NCI-H446 treated with DMSO at 0.1 percent for 48 hours (cell line): ENCODE data around the gene ZNF415.
"Not testable (repeated sequence)": the region's sequence is repeated elsewhere in the genome, so short reads cannot be mapped to it uniquely, and the experiment has no call there.

ENCODE experiments used
- DNase-seq: peaks from one replicate; lab custom pipeline; 2025; lab: John Stamatoyannopoulos, UW

Gene ZNF415

DNA sequence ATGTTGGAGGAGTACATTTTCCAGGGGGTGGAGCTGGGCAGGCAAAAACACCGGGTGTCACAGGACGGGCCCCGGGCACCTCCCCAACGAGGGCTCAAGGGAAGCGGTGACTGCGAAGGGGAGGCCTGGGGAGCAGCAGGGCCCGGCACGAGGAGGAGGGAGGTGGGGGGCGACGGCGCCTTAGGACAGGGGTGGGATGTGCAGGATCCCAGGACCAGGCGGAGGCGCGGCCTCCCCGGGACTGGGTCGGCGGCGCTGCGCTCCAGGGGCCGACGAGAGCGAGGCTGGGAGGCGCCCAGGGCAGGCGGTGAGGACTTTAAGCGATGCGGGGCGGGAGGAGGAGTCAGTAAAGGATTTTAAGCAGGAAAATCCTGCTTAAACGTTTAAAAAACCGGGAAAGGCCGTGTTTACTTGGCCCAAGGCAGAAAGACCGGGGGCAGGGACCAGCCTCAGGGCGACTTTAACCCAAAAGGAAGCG, 29.9 kb downstream of the ZNF415 start:
- no peak for DNase-seq

DNA sequence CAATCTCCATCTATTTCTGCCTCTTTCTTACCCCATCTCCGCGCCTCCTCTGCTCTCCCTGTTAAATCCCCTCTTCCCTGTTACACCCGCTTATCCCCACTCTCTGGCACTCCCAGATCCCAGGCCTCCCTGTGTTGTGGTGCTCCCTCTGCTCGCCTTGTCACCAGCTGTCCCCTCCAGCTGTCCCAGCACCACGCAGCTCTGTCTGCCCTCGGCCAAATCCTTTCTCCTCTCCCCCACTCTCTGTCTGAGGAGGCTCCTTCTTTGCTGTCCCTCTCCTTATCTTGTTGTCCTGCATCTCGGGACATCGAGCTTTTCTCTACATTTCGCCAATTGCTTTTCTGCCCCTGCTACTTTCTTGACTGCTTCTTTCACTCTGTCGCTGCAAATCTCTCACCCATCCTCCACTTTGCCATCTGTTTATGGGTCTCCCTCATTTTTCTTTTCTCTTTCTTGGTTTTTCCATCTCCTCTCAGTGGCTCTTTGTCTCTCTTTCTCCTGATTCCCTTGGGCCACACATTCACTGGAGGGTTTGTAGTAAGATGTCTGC, 30.4 kb downstream of the ZNF415 start:
- no peak for DNase-seq

DNA sequence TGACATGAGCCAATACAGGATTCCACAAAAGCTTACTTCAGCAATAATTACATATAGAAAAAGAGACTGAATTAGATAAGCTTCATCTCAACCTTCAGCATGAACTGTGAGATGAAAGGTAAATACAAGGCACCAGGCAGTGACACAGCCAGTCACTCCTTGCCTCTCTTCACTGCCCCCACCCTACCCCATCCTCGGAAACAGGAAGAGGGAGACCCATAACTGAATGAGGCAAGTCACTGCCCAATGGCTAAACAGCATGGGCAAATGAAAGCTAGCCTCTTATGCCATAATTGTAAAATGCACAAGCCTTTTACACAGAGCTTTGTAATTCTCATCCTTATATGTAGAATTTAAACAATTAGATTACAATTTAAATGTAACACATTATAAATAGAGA, 31.2 kb downstream of the ZNF415 start:
- DNase-seq: no peak

DNA sequence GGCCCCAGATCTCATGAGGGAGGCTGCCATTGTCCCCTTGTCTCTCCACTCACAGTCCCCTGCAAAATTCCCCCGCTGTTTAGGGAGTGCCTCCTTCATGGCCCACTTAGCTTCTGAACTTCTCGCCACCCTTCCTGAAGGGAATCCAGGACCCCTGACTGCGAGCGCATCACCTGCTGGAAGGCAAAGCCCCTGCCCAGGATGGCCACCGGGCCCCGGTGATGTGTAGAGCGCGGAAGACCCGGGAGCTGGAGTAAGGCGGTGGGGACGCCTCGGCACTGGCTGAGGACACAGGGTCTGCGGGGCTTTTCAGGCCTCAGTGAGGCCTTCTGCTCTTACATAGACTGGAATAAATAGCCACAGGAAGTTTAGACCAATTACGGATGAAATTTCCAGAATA, 34.1 kb downstream of the ZNF415 start:
- not testable (repeated sequence) for DNase-seq

DNA sequence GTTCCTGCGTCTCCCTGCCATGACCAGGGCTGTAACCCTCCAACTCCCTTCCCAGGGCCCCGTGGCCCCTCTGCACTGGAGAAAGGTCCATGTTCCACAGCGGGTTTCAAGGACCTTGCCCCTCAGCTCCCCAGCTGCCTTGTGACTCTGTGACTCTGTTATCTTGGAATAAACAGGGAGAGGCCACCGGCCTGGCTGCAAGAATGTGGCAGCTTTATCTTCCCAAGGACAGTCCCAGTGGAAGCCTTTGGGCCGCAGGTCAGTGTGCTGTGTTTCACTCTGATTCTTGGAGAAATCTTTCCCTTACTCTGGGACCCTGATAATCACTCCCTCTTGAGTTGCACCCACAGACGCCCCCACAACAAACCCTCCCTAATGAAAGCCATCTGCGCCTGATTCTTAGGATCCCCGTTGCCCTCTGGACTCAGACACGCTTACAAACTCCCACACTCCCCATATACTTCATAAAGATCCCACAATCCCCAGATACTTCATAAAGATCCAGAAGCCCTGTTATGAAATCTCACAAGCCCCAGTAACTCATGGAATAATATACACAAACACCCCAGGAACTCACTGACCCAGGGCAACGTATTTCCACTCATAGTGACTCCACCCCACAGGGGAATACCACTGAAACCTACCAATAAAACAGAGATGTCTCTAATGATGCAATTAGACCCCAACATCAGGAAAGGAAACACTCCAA, 35.6 kb downstream of the ZNF415 start:
- not testable (repeated sequence) for DNase-seq

DNA sequence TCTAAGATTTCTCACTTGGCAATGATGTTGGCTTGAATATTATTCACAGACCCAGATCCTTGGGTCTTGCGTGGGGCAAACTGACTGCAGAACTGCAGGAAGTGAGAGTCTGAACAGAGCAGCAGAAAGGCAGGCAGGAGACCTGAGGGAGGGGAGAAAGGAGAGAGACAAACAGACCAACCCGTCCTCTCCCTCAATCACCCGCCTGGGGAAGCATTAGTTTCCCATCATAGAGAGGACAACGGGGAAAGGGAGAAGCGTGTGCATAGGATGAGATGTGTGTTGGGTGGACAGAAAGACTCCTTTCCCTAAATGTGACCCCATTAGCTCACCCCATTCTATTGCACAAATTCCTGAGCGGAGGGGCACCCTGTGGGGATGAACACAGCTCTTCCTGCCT, 36.1 kb downstream of the ZNF415 start:
- DNase-seq: not testable (repeated sequence)

DNA sequence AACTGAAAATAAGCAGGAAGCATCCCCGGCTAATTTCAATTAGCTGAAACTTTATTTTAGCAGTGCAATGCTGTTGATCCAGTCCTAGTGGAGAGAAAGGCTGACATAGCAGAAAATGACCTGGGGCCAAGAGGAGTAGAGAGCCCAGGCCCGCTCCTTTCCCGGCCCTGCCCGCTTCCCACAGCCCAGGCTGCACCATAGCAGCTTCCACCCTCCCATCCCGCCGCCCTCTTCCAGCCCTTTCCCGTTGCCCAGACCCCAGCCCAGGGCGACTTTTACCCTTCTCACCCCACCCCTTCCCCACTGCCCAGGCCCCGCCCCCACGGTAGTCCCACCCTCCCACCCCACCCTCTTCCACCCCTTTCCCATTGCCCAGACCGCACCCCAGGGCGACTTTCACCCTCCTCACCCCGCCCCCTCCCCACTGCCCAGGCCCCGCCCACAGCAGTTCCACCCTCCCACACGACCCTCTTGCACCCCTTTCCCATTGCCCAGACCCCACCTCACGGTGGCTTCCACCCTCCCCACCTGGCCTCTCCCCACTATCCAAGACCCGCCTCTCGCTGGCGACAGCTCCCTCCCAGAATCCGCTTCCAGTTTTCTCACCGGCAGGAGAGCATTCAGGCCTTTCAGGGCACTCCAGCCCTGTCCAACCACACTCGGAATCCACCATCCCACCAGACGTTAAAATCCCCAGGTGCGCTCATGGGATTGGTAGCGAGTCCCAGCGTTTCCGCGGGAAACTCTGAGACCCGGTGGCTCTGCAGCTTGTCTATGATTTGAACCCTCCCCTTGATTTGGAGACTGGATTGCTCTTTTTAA, 37.7 kb downstream of the ZNF415 start:
- DNase-seq: no peak

DNA sequence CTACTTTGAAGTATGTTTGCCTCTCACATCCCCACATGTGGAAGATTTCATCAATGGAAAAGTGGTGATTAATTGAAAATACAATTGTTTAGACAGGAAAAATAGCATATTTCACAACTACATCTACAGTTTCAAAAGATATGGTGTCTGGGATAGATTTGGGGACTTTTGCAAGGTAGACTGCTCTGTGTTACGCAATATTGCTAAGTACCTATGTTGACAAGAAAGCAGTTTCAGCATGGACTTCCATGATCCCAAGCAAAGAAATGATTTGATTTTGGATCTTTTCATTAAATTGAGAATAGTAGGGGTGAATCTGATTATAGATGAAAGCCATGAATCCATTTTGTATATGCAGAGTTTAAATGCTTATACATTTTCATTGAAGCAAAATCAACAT, 40.0 kb downstream of the ZNF415 start:
- no peak for DNase-seq

DNA sequence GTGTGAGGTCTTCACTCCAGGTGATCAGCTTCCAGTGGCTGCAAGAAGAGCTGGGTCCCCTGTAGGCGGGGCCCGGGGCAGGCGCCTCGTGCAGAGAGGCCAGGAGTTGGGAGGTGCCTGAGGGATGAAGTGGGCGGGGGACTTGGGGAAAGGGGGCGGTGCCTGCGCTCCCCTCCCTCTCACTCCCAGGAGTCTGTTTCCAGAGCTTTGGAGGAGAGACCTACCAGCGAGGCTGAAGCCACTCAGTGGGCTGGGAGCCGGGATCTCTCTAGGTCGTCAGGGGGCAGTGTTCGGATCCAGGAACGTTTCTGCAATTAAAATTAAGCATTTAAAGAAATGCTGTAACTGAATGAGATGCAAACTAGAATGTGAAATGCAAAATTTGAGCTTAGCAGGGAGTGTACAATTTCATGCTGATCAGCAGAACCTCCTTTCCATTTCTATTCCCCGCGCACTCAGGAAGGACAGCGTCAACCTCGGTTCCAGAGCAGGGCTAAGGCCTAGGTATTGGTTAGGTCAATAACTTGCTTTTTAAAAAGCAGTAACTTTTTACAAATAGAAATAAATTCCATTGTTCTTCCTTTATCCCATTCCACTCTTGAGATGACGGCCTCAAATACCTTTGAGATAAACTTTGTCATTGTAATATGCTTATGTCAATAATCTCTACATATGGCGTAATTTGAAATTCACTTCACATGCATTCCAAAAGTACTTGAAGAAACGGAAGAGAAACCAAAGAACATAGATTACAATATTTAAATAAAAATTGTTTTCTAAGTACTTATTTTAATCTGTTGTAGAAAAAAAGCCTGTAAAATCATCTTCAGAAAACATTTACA, 41.1 kb downstream of the ZNF415 start:
- no peak for DNase-seq

DNA sequence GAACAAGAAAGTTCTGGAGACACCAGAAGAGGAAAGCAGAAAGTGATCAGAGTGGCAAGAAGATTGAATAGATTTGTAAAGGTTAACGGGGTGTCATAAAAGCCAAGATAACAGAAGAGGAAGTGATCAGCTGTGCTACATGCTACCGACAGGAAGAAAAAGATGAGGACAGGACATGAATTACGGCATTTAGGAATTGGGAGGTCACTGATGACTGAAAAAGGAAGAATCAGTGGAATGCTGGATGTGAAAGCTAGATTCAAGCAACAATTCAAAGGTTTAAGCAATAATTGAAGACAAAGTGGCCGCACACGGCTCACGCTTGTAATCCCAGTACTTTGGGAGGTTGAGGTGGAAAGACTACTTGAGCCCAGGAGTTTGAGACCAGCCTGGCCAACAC, 44.6 kb downstream of the ZNF415 start:
- no peak for DNase-seq

DNA sequence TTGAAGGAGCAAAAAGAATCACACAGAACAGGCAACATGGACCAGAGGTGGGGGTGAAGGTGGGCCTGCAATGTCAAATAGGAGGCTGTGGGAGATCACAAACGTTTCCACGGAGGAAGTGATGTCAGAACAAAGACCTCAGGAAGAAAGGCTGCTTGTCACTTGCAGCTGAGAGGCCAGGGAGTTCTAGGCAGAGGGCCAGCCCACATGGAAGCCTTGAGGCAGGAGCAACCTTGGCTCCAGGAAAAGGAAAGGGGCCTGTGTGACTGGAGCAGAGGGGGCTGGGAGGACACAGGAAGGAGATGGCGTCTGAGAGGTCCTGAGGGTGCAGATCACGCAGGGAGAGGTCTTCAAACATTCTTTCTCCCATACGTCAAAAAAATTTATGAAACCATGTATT, 45.8 kb downstream of the ZNF415 start:
- DNase-seq: no peak

DNA sequence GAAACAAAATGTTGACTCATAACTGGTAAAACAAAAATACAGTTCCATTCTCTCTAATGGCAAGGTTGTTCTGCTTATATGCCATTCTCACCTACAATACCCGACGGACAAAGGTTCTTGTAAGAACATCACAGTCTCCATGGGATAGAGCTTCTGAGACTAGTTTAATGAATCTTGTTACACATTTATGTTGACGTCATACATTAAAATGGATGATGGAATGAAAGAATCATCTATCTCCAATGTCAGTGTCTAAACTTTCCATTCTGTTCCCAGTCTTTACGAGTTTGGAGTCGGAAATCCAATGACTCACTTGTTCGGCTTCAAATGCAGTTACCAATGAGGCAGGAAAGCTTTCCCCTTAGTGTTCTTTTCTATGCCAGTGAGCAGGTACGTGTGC, 47.2 kb downstream of the ZNF415 start:
- no peak for DNase-seq

DNA sequence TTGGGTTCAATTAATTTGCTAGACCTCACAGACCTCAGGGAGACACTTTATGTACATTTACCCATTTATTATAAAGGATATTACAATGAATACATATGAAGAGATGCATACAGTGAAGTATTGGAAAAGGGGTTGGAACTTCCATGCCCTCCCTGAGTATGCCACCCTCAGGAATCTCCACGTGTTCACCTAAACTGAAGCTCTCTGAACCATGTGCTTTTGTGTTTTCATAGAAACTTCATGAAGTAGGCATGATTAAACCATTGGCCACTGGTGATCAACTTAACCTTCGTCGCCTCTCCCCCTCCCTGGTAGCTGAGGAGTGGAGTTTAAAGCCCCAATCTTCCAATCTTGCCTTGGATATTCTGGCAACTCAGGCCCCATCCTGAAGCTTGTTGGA, 49.8 kb downstream of the ZNF415 start:
- DNase-seq: no peak

DNA sequence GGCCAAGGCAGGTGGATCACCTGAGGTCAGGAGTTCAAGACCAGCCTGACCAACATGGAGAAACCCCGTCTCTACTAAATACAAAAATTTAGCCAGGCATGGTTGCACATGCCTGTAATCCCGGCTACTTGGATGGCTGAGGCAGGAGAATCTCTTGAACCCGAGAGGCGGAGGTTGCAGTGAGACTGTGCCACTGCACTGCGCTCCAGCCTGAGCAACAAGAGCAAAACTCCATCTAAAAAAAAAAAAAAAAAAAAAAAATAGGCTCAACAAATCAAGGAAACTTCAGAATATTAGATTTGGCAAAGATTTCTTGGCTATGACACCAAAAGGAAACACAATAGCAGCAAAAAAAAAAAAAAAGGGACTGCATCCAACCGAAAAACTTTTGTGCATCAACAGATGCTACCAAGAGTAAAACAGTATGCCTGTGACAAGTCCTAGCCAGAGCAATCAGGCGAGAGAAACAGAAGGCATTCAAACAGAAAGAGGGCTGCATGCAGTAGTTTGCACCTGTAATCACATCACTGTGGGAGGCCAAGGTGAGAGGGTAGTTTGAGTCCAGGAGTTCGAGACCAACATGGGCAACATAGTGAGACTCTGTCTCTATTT, 53.3 kb downstream of the ZNF415 start:
- no peak for DNase-seq

DNA sequence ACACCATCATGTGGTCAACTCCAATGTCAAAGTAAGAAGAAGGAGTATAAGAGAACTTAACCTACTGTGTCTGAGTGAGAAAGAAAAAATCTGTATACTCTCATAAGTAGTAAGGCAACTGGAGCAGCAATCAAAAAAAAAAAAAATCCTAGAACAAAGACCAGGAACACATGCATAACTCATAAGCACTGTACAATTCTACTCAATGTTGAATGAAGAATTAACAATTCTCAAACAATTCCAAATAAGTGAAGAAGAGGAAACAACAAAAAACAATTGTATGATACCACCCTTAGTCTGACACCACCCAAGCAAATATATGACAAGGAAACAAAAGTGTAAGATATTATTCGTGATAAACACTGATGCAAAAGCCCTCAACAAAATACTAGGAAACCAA, 54.0 kb downstream of the ZNF415 start:
- DNase-seq: no peak

DNA sequence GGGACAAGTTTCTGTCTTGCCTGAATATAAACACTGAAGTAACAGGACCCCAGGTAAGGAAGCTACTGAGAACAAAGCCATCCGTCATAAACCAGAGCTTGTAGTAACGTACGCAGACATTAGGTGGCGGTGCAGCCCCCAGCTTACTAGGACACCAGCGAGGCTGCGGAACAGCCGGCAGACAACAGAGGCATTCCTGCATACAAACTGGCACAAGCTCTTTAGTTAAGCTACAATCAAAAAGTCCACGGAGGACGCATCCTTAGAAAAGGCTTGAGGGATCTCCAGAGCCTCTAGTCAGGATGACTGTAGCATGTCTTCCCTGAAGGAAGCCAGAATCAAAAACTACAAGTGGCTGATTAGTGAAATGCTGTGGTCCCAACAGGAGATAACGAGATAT, 55.7 kb downstream of the ZNF415 start:
- no peak for DNase-seq

DNA sequence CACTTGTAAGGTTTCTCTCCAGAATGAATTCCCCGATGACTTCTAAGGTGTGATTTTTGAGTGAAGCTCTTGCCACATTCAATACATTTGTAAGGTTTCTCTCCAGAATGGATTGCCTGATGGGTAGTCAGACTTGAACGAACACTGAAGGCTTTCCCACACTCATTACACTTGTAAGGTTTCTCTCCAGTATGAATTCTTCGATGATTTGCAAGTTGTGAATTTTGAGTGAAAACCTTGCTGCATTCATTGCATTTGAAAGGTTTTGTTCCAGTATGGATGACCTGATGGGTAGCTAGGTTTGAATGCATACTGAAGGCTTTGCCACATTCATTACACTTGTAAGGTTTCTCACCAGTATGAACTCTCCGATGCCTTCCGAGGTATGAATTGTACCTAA, 63.9 kb downstream of the ZNF415 start:
- DNase-seq: no peak

DNA sequence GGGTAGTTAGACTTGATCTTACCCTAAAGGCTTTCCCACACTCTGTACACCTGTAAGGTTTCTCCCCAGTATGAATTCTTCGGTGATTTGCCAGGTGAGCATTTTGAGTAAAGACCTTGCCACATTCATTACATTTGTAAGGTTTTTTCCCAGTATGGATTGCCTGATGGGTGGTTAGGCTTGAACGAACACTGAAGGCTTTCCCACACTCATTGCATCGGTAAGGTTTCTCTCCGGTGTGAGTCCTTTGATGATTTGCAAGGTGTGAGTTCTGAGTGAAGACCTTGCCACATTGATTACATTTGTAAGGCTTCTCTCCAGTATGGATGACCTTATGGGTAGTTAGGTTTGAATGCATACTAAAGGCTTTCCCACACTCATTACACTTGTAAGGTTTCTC, 64.5 kb downstream of the ZNF415 start:
- DNase-seq: no peak

DNA sequence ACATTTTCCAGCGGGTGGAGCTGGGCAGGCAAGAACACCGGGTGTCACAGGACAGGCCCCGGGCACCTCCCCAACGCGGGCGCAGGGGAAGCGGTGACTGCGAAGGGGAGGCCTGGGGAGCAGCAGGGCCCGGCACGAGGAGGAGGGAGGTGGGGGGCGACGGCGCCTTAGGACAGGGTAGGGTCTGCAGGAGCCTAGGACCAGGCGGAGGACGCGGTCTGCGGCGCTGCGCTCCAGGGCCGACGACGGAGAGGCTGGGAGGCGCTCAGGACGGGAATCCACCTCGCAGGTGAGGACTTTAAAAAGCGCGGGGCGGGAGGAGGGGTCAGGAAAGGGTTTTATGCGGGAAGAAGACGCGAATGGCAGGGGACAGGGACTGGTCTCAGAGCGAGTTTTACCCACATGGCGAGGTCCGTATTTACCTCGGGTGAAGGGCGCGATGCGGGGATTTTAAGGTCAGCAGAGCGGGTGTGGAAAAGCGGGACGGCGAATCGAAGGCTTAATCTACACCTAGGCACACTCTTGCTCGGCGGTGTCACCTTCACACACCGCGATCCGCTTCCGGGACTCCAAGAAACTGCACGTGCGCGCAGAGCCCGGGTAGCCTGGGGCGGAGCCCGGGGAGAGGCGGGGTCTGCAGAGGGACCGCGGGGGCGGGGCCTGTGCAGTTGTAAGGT, 74.7 kb downstream of the ZNF415 start:
- DNase-seq: no peak
